ENCODE measurements around the gene STARD5. TPM values are rescaled to one million over a fixed set of nuclear protein-coding genes. Genes with fewer than 3 reads are reported as not detected.

The STARD5 gene
- total RNA-seq, 2 donors from 2014 or later: 8.0 to 8.8 TPM

DNA sequence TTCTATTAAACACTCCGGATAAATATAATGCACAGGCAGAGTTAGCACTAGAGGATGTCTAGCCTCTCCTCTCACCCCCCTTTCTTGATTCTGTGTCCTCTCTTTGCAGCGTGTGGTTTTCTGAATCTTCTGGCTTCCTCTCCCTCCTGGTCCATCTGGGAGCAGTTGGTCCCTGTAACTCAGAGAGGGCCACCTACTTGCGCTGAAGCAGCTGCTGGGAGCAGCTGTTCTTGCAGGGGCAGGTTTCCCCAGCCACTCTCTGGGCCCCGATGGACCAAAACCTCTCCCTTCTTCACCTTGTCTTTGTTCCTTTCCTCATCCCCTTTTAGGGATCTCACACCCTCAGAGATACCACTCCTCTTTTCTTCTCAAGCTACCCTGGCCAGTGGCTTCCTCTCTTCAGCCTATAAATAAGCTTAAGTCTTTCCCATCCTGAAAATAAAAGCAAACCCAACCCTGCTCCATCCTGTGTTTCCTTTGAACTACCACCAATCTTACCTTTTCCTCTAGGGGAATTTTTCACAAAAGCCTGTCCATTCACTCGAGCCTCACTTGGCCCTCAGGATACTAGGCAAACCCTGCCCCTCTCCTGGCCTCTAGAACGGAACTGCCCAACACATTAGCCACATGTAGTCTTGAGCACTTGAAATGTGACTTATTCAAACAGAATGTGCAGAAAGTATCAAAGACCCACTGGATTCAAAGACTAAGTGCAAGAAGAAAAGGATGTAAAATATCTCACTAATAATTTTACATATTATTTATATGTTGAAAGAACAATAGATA lies 59.7 kb downstream of the STARD5 start:
- DNase-seq (ENCODE audit: low spot score in 2 of 2) (no peak), ATAC-seq (no peak)
- Mint-ChIP-seq H3K27ac (no peak overlapping the region), H3K36me3 (no peaks in the 10 kb centered on the region), H3K9me3 (no peaks in the 10 kb centered on the region)

DNA sequence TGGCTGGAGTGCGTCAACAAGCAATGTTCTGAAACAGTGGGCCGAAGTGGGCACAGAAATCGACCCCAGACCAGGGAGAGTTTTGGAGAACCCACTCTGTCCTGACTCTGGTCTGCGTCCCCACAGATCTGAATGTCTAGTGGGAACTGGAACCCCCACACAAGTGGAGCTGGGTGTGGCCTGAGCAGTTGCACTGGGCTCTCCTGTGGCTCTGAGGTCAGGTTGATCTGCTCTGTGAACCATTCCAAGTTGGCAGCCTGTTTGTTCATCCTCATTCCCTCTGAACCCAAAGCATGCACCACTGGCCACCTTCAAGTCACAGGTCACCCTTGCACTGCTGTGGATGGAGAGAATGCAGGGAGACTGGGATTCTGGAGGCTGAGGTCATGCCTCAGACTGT lies 60.5 kb downstream of the STARD5 start:
- no peaks in the 10 kb centered on the region for H3K36me3 Mint-ChIP-seq
- no peak overlapping the region for H3K27ac Mint-ChIP-seq
- no peak for DNase-seq (ENCODE audit: low spot score in 2 of 2)
- no peak for ATAC-seq
- H3K9me3 Mint-ChIP-seq: no peaks in the 10 kb centered on the region

- no peak for ATAC-seq
- no peaks in the 10 kb centered on the region for H3K9me3 Mint-ChIP-seq
- no peak for DNase-seq (ENCODE audit: low spot score in 2 of 2)
- no peak overlapping the region for H3K27ac Mint-ChIP-seq
- H3K36me3 Mint-ChIP-seq: no peaks in the 10 kb centered on the region
These were observed 62.6 kb downstream of the STARD5 start for GRCh38 chr15:81261172-81261811.

GRCh38 chr15:81259760-81260298 lies 64.1 kb downstream of the STARD5 start:
- no peak for DNase-seq (ENCODE audit: low spot score in 2 of 2)
- Mint-ChIP-seq H3K27ac (no peak overlapping the region), H3K36me3 (no peaks in the 10 kb centered on the region), H3K9me3 (no peaks in the 10 kb centered on the region)
- no peak for ATAC-seq

Other genes with a start within 250 kb of the STARD5 start
- not detected for gene CFAP161, start 189.9 kb downstream of the STARD5 start, total RNA-seq
- 100 to 1,000 TPM in 1 of 2 donors, 10 to 100 TPM in 1; 25.9 to 114 TPM for gene IL16, start 127.3 kb downstream of the STARD5 start, total RNA-seq
- gene TMC3, start 50.1 kb upstream of the STARD5 start, total RNA-seq: not detected

Measured in activated naive CD4-positive, alpha-beta T cell treated with anti-CD3 and anti-CD28 coated beads, Interleukin-2, amount 50 U/mL, for 72 hours (primary cell).